A549 (cell line): ENCODE data around the gene LSR. TPM values are rescaled to one million over a fixed set of nuclear protein-coding genes. Genes with fewer than 3 reads are reported as not detected.
A peak's percentile ranks its signal among the peaks of the same experiment; 100 is the strongest.

ENCODE experiments used
- ATAC-seq, 2 experiments: fragments of 200-7000 bp in 1 of 2; fragments of >200 bp in 1 of 2; cut with Nextera tagmentation in 1 of 2; cut with Tn5 transposase in 1 of 2; 3 replicates each; pipeline versions ENCODE4 v1.8.0 to v1.9.1; 2018 to 2020; ENCODE audit warnings: mild to moderate bottlenecking in 1 of 2, moderate library complexity in 1 of 2
- CTCF ChIA-PET: fragments of 300-600 bp; sonication (Branson Sonifier 250); formaldehyde crosslinking; extraction: SDS; loops from one replicate; lab custom pipeline; 2021; ENCODE audit warnings: antibody characterized with exemption, inconsistent platforms; lab: Yijun Ruan, JAX
- POLR2A ChIA-PET: fragments of 350-600 bp; formaldehyde crosslinking; extraction: SDS; loops from one replicate; lab custom pipeline; 2021; ENCODE audit warnings: antibody characterized with exemption, inconsistent platforms; lab: Yijun Ruan, JAX
- DNase-seq, 2 experiments: peaks; one replicate each; pipeline versions ENCODE4 v3.0.0 to v3.0.0-alpha.2; 2011 to 2016; ENCODE audit warnings: low read depth in 1 of 2, low spot score in 1 of 2
- FAIRE-seq: peaks from 2 replicates; lab custom pipeline; 2011; peaks lifted over from hg19 to GRCh38; lab: Jason Lieb, UNC
- H3K27ac ChIP-seq, 2 experiments: fragments of >200 bp; sonication (Bioruptor Twin); formaldehyde crosslinking; 3 replicates each; pipeline ENCODE4 v1.5.1; 2016 to 2017
- H3K4me1 ChIP-seq: fragments of >200 bp; sonication (Bioruptor Twin); formaldehyde crosslinking; 3 replicates; pipeline ENCODE4 v1.6.1; 2016
- H3K4me2 ChIP-seq: fragments of >200 bp; sonication (Bioruptor Twin); formaldehyde crosslinking; 3 replicates; pipeline ENCODE4 v1.6.1; 2016
- H3K4me3 ChIP-seq: fragments of >200 bp; sonication (Bioruptor Twin); formaldehyde crosslinking; 3 replicates; pipeline ENCODE4 v1.5.1; 2016
- H3K9me3 ChIP-seq: fragments of >200 bp; sonication (Bioruptor Twin); formaldehyde crosslinking; 3 replicates; pipeline ENCODE4 v1.6.1; 2016
- CBX8 ChIP-seq: fragments of 200-600 bp; sonication (generic); IDR thresholded peaks from 2 replicates; pipeline ENCODE4 v1.6.1; 2016
- CEBPB ChIP-seq, 2 experiments: fragments of >200 bp in 1 of 2; sonication (Bioruptor Twin) in 1 of 2; formaldehyde crosslinking in 1 of 2; IDR thresholded peaks; 2 replicates each; pipeline ENCODE4 v1.6.1; 2012 to 2016
- EHF ChIP-seq: fragments of 250-450 bp; sonication (Bioruptor Pico); IDR thresholded peaks from 2 replicates; pipeline ENCODE4 v1.5.0; 2020; ENCODE audit warnings: mild to moderate bottlenecking
- FOSB ChIP-seq: fragments of 250-450 bp; sonication (Bioruptor Pico); IDR thresholded peaks from 2 replicates; pipeline ENCODE4 v1.5.0; 2020; ENCODE audit warnings: mild to moderate bottlenecking, moderate library complexity
- HEYL ChIP-seq: fragments of 250-450 bp; sonication (Bioruptor Pico); IDR thresholded peaks from 2 replicates; pipeline ENCODE4 v1.8.0; 2021; ENCODE audit warnings: mild to moderate bottlenecking, moderate library complexity
- HOXA7 ChIP-seq: fragments of 250-450 bp; sonication (Bioruptor Pico); IDR thresholded peaks from 2 replicates; pipeline ENCODE4 v1.5.0; 2020; ENCODE audit warnings: mild to moderate bottlenecking, moderate library complexity
- JUN ChIP-seq, 2 experiments: fragments of >200 bp; sonication (Bioruptor Twin); formaldehyde crosslinking; IDR thresholded peaks; 2 replicates in 1 of 2; 3 replicates in 1 of 2; pipeline ENCODE4 v1.6.1; 2016 to 2017
- KDM1A ChIP-seq: fragments of 200-600 bp; sonication (generic); IDR thresholded peaks from 2 replicates; pipeline ENCODE4 v1.6.1; 2016; ENCODE audit warnings: low read depth, mild to moderate bottlenecking
- KDM5A ChIP-seq: fragments of 200-600 bp; sonication (generic); IDR thresholded peaks from 2 replicates; pipeline ENCODE4 v1.6.1; 2016; ENCODE audit warnings: antibody characterized with exemption, mild to moderate bottlenecking
- MAFK ChIP-seq: fragments of 450-650 bp; IDR thresholded peaks from 2 replicates; pipeline ENCODE4 v1.6.1; 2014; ENCODE audit not compliant: partially characterized antibody
- MAZ ChIP-seq: fragments of 150-350 bp; IDR thresholded peaks from 2 replicates; pipeline ENCODE4 v1.6.1; 2014; ENCODE audit warnings: antibody characterized with exemption, low read depth, low read length, borderline replicate concordance
- NPAS2 ChIP-seq: fragments of 250-450 bp; sonication (Bioruptor Pico); IDR thresholded peaks from 2 replicates; pipeline ENCODE4 v1.8.0; 2022; ENCODE audit warnings: mild to moderate bottlenecking, moderate library complexity, borderline replicate concordance
- NR3C1 ChIP-seq: fragments of >200 bp; sonication (Bioruptor Twin); formaldehyde crosslinking; IDR thresholded peaks from 3 replicates; pipeline ENCODE4 v1.6.1; 2017
- POLR2A ChIP-seq: IDR thresholded peaks from 2 replicates; pipeline ENCODE4 v1.6.1; 2012; ENCODE audit warnings: mild to moderate bottlenecking, low read length
- RARB ChIP-seq: fragments of 250-450 bp; sonication (Bioruptor Pico); IDR thresholded peaks from 2 replicates; pipeline ENCODE4 v1.8.0; 2021; ENCODE audit warnings: mild to moderate bottlenecking, moderate library complexity
- TFCP2L1 ChIP-seq: fragments of 250-450 bp; sonication (Bioruptor Pico); IDR thresholded peaks from 2 replicates; pipeline ENCODE4 v1.5.0; 2021; ENCODE audit warnings: mild to moderate bottlenecking
- WGBS: methylation state at CpG from one replicate; pipeline ENCODE4 v1.1.6; 2017; ENCODE audit errors: missing lambda C conversion rate; 5-methylcytosine and 5-hydroxymethylcytosine counted together
- polyA plus RNA-seq, 4 experiments: library from polyadenylated mRNA; depleted of rRNA in 3 of 4; stranded (reverse); fragments of >200 nt; fragmentation: RNase III in 1 of 4; extraction: RNeasy Plus Mini Kit Qiagen cat#74134 plus additional on column Dnase treatment in 1 of 4; gene quantifications; 2 replicates in 3 of 4; 3 replicates in 1 of 4; pipeline ENCODE4 v1.2.3, GENCODE V29; 2011 to 2017
- TF ChIP-seq, protein P1 (sequence below): fragments of >200 bp; sonication (Bioruptor Twin); formaldehyde crosslinking; IDR thresholded peaks from 3 replicates; pipeline ENCODE4 v1.6.1; 2016

LSR gene
- polyA plus RNA-seq, 2 of the 4 experiments (the other 2 are of a cell fraction): 2.1 to 3.6 TPM

DNA sequence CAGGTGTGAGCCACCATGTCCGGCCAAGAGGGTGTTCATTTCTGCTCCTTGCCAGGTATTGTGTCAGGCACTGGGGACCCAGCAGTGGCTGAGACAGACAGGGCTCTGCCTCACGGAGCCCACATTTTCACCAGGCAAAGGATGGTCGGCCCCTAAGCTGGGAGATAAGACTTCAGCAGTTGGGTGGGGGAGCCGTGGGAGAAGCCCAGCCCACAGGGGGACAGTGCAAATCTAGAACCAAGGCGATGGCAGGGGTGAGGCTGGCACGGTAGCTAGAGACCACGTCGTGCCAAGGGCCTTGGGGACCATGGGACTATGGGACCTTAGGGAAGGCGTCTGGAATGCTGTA is 8.3 kb downstream of the LSR start:
- no peak for TF ChIP-seq FOSB
- TF ChIP-seq CEBPB (IDR thresholded peaks at IDR 0.05): no peak
- TF ChIP-seq, all 56 proteins: peak for 0
- no peak for FAIRE-seq
- no peak overlapping the region for H3K27ac ChIP-seq
- ChIA-PET POLR2A (no interaction called here), CTCF (interaction anchor here (0.6 to 2.9 kb wide), 8 partner anchors 9 to 194 kb away, joined by 3 to 12 read pairs (median 6); partner anchors contain the start of gene FXYD7)
- H3K4me1 ChIP-seq: no peaks in the 10 kb centered on the region
- no peak for ATAC-seq
- no peak for DNase-seq
- no peaks in the 10 kb centered on the region for H3K9me3 ChIP-seq
- WGBS: 56% methylated on average over 9 of the region's 9 CpGs
- no peak overlapping the region for H3K4me3 ChIP-seq
- no peak overlapping the region for H3K4me2 ChIP-seq

DNA sequence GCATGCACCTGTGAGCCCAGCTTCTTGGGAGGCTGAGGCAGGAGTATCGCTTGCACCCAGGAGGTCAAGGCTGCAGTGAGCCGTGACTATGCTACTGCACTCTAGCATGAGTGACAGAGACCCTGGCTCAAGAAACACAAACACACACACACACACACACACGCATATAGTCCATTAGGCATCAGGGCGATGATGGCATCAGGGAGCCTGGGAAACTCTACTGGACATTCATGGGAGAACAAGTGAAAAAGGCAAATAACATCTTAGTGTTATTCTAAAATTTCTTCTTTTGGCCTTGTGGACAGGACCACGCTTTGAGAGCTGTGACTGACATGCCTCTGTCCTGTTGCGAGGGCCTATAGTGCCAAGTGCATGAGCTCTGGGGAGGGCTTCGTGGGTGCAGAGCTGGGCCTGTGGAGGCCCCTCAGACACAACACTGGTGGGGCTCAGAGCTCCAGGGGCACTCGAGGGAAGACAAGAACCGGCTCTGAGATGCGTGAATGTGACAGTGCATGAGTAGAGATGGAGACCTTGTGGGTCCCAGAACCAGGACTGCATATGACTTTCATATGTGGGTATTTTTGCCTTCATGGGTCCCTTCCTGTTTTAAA is 12.0 kb downstream of the LSR start:
- POLR2A ChIA-PET: interaction anchor here (1.2 kb wide), 1 partner anchor 9 kb away, joined by 3 read pairs; no protein-coding TSS in a partner anchor
- no peaks in the 10 kb centered on the region for H3K9me3 ChIP-seq
- no peak for TF ChIP-seq KDM5A
- no peak for TF ChIP-seq CBX8
- no peak overlapping the region for H3K4me2 ChIP-seq
- 69% methylated on average over 10 of the region's 10 CpGs for WGBS
- H3K27ac ChIP-seq: no peak overlapping the region
- no peak overlapping the region for H3K4me3 ChIP-seq
- H3K4me1 ChIP-seq: no peaks in the 10 kb centered on the region
- peak; percentile 70 for FAIRE-seq
- DNase-seq: no peak
- ATAC-seq: no peak; a peak in 1 of 6 replicates
- CTCF ChIA-PET: interaction anchor here (0.6 to 4.2 kb wide), 7 partner anchors 10 to 208 kb away, joined by 3 to 11 read pairs (median 4); no protein-coding TSS in a partner anchor

DNA sequence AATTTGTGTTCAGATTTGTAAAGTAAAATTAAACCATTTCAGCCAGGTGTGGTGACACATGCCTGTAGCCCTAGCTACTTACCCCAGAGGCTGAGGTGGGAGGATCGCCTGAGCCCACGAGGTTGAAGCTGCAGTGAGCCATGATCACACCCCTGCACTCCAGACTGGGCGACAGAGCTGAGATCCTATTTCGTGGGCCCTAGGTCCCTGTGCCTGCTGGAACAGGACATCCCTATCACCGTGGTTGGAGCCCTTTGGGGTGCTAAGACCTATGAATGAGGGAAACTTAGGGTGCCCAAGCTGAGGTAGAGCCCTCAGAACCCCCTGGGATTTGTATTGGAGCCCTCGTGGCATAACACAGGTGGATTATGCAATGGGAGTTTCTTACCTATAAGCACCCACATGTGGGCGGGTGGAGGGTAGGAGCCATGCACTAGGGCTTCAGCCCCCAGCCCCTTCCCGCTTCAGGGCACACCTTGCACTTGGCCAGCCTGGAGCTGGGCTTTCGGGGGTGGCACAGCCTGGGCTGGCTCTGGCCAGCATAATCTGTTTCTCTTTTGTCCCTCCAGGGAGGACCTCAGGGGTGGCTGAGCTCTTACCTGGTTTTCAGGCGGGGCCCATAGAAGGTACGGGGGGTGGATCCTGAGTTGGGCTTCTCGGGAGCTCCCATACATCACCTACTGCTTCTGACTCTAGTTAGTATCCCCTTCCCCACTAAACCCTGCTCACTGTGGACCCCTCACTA is 12.7 kb downstream of the LSR start:
- ATAC-seq: peak in 1 of 2 experiments; percentile 6; a peak in 3 of 6 replicates
- ChIA-PET POLR2A (interaction anchor here (0.6 to 1.2 kb wide), 3 partner anchors 8 to 1222 kb away, joined by 3 to 4 read pairs (median 3); no protein-coding TSS in a partner anchor), CTCF (interaction anchor here (0.6 to 4.2 kb wide), 9 partner anchors 11 to 424 kb away, joined by 3 to 11 read pairs (median 3); no protein-coding TSS in a partner anchor)
- TF ChIP-seq MAZ: no peak
- TF ChIP-seq CEBPB (IDR thresholded peaks at IDR 0.05): peak in 1 of 2 experiments; percentile 27; a peak in 1 of 4 replicates
- no peak; the same call in none of the 2 replicates for TF ChIP-seq POLR2A
- WGBS: 65% methylated on average over 12 of the region's 12 CpGs
- no peak overlapping the region for H3K27ac ChIP-seq
- H3K9me3 ChIP-seq: no peaks in the 10 kb centered on the region
- no peak overlapping the region for H3K4me2 ChIP-seq
- no peak overlapping the region for H3K4me3 ChIP-seq
- no peak for DNase-seq
- H3K4me1 ChIP-seq: peaks cover 2% of the 10 kb centered on the region
- FAIRE-seq: peak; percentile 7

DNA sequence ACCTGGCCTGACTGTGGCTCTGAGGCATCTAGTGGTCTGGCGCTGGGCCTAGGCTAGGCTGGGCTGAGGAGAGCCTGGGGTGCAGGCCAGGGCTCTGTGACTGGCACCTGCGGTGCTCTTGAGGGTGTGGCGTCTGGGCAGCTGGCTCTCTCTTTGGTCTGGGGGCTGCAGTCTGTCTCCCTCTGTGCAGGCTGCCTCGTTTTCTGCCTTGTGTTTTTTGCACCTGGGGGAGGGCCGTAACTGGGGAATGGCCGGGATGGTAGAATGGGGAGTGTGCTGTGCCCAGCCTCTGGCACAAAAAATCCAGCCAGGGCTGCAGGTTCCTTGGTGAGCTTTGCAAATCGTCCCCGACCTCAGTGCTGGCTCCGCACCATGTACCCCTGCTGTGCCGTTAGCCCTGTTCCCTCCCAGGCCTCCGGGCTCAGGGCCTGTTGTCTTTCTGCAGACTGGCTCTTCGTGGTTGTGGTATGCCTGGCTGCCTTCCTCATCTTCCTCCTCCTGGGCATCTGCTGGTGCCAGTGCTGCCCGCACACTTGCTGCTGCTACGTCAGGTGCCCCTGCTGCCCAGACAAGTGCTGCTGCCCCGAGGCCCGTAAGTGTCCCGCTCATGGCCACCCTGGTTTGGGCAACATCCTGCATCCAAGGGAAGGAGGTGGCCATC is 13.4 kb downstream of the LSR start:
- ATAC-seq (peak in 1 of 2 experiments; percentile 15; a peak in 3 of 6 replicates), FAIRE-seq (no peak), DNase-seq (no peak)
- Histone ChIP-seq H3K4me1 (peaks cover 6% of the 10 kb centered on the region), H3K27ac (no peak overlapping the region), H3K4me2 (no peak overlapping the region), H3K9me3 (no peaks in the 10 kb centered on the region), H3K4me3 (no peak overlapping the region)
- POLR2A ChIA-PET: no interaction called here
- CTCF ChIA-PET: interaction anchor here (0.7 to 4.2 kb wide), 6 partner anchors 11 to 425 kb away, joined by 3 to 11 read pairs (median 4); no protein-coding TSS in a partner anchor
- 73% methylated on average over 17 of the region's 17 CpGs for WGBS
- TF ChIP-seq POLR2A: peak; percentile 22
- TF ChIP-seq NR3C1: no peak

DNA sequence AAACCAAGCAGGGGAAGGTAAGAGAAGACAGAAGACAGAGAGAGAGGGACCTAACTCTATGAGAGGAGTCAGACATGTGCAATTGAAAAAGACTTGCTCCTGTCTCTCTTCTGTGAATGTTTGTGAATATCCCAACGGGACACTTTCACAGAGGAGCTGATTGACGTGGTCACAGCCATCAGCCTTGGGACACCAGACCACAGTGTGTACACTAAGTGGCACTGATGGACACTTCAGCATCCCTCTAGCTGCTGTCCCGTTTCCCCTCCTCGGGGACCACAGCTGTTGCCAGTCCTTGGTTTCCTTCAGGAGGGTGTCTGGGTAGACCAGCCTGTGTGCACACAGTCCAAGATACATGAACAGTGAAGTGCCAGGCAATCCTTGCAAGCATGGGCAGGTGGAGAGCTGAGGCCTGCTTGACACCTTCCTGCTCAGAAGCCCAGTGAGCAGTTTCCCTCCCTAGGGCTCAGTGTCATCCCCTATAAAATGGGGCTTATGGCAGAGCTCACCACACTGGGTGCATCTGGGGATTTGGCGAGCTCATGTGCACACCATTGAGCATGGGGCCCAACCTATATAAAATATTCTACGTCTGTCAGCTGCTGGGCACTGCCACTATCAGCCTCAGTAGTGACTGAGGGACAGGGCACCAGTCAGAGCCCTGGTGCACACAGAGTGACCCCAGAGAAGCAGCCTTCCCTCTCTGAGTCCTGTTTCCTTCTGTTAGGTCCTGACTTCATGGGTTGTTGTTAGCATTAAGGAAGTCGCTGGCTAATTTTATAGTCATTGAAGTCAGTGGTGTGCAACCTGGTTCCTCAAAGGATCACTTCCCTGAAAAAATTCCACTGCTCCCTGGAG is 15.7 kb downstream of the LSR start:
- TF ChIP-seq MAFK (no peak), NPAS2 (CRISPR knock-in tag) (no peak), HOXA7 (CRISPR knock-in tag) (no peak), EHF (CRISPR knock-in tag) (no peak), POLR2A (peak; percentile 42), KDM1A (no peak), RARB (no peak), CEBPB (IDR thresholded peaks at IDR 0.05) (no peak), JUN (IDR thresholded peaks at IDR 0.05) (peak; percentile 20 to 43; a peak in 2 of 5 replicates), NR3C1 (no peak), TFCP2L1 (CRISPR knock-in tag) (no peak), HEYL (CRISPR knock-in tag) (no peak), FOSB (no peak)
- TF ChIP-seq, protein P1, sequence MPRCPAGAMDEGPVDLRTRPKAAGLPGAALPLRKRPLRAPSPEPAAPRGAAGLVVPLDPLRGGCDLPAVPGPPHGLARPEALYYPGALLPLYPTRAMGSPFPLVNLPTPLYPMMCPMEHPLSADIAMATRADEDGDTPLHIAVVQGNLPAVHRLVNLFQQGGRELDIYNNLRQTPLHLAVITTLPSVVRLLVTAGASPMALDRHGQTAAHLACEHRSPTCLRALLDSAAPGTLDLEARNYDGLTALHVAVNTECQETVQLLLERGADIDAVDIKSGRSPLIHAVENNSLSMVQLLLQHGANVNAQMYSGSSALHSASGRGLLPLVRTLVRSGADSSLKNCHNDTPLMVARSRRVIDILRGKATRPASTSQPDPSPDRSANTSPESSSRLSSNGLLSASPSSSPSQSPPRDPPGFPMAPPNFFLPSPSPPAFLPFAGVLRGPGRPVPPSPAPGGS: no peak
- TF ChIP-seq, all 56 proteins: peak for 2
- 87% methylated on average over 7 of the region's 7 CpGs for WGBS
- CTCF ChIA-PET: interaction anchor here (0.6 to 4.2 kb wide), 17 partner anchors 8 to 863 kb away, joined by 3 to 11 read pairs (median 4); partner anchors contain the start of gene FXYD3
- H3K9me3 ChIP-seq: no peaks in the 10 kb centered on the region
- POLR2A ChIA-PET: interaction anchor here (0.5 to 1.2 kb wide), 3 partner anchors 11 to 258 kb away, joined by 3 to 4 read pairs (median 4); no protein-coding TSS in a partner anchor
- peaks cover 6% of the 10 kb centered on the region for H3K4me1 ChIP-seq
- no peak overlapping the region for H3K4me2 ChIP-seq
- DNase-seq (no peak), ATAC-seq (no peak), FAIRE-seq (peak; percentile 81)
- H3K27ac ChIP-seq: no peak overlapping the region
- H3K4me3 ChIP-seq: no peak overlapping the region
